ENCODE measurements around the gene RNF126.
A peak's percentile ranks its signal among the peaks of the same experiment; 100 is the strongest.
"Not testable (repeated sequence)": the region's sequence is repeated elsewhere in the genome, so short reads cannot be mapped to it uniquely, and the experiment has no call there.

Gene RNF126

DNA sequence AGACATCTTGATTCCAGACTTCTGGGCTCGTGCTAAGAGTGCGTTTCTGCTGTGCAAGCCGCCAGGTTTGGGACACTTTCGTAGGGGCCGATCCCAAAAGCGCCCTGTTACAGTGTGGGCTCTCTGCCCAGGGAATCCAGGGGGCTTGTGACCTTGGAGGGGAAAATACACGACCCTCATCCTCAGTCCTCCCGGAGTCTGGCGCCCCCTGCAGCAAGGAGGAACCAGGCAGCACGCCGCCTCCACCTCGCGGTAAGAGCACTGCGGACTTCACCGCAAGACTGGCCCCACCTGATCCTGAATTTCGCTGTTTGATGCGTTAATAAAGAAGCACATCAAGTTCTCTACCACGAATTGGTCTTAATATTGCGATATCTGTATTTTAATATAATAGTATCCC is 34.8 kb downstream of the RNF126 start:
- DNase-seq (ENCODE audit: low read depth in 2 of 2) = no peak

DNA sequence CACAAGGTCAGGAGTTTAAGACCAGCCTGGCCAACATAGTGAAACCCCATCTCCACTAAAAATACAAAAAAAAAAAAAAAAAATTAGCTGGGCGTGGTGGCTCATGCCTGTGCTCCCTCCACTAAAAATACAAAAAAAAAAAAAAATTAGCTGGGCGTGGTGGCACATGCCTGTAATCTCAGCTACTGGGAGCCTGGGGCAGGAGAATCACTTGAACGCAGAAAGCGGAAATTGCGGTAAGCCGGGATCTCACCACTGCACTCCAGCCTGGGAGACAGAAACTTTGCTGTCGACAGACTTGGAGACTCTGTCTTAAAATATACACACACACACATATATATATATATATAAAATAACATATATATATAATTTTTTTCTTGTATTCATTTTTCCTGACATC is 36.4 kb downstream of the RNF126 start:
- not testable (repeated sequence) for DNase-seq (ENCODE audit: low read depth in 2 of 2)

DNA sequence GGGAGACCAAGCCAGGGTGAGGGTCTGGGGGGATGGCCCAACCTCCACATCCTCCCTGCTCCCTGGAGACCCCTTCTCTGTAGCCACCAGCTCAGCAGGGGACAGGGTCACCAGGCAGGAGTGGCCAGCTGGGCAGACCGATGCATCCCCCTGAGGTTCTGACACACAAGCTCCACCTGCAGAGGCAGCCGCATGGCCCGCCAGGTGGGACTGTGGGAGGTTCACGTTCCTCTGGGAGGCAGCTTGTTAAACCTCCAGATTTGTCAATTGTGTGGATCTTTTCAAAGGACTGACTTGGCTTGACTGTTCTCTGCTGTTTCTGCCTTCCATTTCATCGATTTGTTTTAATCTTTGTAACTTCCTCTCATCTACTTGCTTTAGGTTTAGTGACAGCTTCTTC is 37.8 kb downstream of the RNF126 start:
- DNase-seq (ENCODE audit: low read depth in 2 of 2) = no peak

DNA sequence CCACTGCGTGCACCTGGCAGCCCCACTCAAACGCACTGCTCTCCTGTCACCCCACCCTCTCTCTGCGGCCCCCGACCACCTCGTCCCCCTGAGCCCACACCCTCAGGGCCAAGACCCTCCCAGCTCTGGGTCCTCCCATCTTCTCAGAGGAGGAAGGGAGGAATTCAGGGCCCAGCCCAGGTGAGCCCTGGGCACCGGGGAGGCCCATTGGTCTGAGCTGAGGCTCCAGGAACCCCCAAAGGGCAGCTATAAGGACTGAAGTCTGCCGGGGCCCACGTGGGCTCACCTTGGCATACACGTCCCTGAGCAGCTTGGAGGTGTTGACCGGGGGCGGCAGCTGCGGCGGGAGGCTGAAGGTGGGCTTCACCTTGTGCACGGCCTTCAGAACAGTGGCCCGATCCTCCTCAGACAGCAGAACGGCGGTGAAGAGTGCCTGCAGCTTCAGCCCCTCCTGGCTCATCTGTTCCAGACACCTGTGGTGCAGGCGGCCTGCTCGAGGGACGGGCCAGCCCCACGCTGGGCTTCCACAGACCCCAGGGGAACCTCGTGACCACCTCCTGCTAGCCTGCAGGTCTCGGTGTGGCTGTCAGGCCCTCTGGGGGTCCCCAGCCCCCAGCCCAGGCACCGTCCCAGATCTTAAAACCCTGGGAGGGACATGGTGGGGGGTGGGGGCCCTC is 38.4 kb downstream of the RNF126 start:
- DNase-seq (ENCODE audit: low read depth in 2 of 2) = no peak

DNA sequence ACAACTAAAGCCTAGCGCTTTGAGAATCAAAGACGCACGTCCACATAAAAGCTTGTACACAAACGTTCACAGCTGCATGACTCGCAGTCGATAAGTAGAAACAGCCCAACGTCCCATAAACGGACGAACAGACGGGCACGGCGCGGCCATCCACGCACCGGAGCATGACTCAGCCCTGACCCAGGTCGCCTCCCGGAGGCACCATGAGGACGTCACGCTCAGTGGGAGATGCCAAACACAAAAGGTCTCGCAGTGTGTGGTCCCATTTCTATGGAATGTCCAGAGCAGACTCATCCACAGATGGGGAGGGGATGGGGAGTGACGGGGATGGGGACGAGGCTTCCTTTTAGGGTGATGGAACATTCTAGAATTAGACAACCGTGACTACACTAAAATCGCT is 39.0 kb downstream of the RNF126 start:
- DNase-seq (ENCODE audit: low read depth in 2 of 2) = peak; percentile 34 to 35

DNA sequence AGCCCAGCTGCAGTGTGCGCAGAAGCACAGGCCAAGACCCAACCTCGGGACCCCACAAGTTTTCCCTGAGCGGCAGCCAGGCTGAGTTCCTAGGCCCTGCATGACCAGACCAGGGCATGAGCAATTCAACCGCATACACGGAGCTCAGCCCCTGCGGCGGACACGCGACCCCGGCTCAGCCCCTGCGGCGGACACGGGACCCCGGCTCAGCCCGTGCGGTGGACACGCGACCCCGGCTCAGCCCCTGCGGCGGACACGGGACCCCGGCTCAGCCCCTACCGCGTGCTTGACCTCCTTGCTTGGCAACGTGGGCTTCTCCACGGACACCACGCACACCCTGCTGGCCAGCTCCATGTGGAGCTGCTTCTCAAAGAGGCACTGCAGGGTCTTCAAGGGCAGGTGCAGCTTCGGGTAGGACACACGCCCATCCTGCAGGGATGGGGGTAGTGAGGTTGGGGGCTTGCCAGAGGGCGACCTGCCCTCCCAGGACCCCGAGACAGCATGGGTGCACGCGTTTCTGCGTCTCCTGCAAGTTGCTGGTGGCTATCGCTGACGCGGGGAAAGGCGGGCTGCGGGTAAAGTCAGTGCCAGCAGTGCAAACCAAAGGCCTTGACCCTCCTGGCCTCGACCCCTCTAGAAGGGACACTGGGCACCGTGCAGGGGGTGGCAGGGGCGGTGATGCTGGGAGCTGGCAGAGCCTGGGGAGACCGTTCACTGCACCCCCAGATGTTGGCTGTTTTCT is 39.7 kb downstream of the RNF126 start:
- no peak for DNase-seq (ENCODE audit: low read depth in 2 of 2)

DNA sequence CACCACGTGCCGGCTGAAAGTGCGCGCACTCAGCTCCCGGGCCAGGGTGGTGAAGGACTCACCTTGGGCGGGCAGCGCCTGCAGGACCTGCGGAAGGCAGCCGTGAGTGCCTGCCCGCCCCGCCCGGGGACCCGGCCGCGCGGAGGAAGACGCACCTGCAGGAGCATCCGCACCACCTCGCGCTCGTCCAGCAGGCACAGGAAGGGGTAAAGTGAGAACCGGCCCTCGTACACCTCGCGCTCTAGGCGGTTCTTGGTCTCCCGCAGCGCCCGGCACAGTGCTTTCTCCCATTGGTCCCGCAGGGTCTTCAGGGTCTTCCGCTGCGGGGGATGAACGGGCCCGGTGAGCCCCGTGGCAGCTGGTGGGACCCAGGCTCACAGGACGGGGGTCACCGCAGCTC is 40.3 kb downstream of the RNF126 start:
- DNase-seq (ENCODE audit: low read depth in 2 of 2) = no peak

DNA sequence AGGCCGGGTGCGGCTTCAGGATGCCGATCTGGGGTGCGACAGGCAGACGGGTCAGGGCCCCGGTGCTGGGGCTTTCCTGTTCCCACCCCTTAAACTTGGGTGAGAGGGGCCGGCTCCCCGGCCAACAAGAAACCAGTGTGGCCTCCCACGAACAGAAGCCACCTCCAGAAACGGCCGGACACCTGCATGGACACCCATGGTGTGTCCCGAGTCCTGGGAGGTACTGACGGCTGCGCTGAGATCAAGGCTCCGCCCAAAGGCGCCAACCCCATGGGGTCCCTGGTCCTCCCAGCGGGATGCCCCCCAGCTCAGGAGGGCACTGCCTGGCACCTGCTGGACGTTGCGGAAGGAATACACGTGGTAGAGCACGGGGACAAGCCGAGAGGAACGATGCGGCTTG is 41.2 kb downstream of the RNF126 start:
- DNase-seq (ENCODE audit: low read depth in 2 of 2) = no peak

DNA sequence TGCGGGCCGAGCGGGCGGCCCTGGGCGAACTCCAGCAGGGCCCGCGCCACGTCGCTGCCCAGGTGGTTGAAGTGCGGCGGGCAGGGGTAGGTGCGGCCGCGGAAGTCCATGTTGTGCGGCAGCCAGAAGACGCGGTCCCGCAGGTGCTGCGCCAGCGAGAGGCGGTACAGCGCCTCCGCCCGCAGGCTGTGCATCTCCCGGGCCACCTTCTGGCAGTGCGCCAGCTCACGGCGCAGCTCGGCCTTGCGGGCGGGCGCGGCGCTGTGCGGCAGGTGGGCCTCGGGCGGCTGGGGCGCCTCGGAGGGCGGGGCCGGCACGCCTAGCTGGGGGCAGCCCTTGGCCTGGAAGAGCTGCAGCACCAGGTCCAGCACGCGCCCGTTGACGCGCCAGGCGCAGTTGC is 41.8 kb downstream of the RNF126 start:
- not testable (repeated sequence) for DNase-seq (ENCODE audit: low read depth in 2 of 2)

DNA sequence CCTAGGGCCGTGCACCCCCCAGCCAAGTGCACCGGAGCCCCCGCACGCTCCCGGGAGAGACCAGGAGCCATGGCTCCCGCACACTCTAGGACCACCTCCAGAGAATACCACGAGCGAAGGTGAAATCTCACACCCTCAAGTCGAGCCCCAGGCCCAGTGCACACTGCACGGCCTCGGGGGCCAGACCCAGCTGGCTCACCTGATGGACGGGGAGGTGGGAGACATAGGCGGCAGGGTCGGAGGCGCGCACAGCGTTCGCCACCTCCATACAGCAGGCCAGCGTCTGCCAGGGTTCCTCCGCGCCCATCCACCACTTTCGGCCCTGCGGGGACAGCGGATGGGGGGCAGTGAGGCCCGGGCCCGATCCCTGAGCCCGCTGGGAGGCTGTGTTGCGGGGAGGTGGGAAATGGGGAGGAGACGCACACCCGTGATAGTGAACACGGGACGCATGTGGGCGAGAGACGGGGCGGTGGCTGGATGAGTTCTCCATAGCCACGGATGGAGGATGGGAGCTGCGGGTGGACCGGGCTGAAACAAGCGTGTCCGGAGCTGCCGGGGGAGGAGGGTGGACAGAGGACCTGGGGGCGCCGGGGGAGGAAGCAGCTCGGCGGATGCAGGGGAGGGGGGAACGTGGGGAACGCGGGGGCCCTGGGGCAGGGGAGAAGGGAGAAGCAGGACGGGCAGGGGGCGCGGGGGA is 42.7 kb downstream of the RNF126 start:
- no peak for DNase-seq (ENCODE audit: low read depth in 2 of 2)

DNA sequence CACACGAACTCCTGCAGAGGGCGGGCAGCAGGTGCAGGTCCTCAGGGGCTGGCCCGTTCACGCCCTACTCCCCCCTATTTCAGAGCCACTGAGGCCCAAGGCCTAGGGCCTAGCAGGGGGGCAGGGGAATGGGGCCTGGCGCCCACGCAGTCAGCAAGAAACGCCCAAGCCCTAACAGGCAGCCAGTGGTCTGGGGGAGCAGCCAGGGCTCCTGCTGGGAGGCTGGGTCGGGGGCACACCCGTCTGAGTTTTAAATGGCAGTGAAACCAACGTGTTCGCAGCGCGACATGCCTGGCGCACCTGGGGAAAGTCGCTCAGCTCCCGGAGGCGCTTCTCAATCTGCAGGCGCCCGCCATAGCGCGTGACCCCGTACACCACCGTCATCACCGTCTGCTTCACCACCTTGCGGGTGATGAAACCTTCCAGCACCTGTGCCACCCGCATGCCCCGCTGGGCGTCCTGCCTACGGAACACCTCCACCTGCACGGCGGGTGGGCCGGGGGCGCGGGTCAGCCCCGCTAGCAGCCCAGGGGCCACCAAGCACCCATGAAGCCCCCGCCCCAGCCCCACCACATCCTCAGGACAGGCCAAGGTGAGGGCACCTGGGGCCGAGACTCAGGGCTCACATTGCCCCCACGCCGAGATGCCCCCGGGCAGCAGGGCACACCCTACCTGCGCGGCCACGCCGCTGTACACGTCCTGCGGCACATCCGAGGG is 43.6 kb downstream of the RNF126 start:
- DNase-seq (ENCODE audit: low read depth in 2 of 2) = no peak

DNA sequence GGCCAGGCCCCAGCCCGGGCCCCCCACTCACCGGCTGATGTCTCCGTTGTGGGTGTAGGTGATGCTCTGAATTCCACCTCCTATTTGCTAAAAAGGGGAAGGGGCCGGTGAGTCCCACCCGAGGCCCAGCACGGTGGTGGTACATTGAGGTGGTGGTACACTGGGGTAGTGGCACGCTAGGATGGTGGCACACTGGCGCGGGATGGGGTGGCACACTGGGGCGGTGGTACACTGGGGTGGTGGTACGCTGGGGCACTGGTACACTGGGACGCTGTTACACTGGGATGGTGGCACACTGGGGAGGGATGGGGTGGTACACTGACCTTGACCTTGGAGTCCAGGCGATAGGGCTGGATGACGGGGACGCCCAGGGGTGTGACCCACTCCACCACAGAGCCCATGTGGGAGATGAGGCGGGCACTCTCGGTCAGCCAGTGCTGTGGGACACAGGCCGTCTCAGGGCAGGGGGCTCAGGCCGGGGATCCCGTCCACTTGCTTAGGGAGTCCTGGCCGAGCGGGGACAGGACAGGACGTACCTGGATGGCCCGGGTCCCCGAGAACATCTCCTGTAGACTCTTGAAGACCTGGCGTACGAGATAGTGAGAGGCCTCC is 44.2 kb downstream of the RNF126 start:
- DNase-seq (ENCODE audit: low read depth in 2 of 2) = no peak

DNA sequence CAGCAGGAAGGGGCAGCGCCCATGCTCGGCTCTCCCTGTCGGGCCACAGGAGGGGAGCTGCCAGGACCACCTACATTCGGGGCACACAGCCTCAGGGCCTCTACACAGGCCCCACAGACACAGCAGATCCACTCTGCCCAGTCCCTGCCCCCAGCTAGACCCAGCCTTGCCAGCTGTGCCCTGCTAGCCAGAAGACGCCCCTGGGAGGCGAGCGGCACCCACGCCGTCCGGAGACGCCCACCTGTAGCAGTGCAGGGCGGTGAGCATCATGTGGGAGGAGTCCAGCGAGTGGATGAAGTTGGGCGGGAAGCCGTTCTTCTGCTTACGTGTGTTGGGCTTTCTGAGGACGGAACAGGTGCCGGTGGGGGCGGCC is 44.8 kb downstream of the RNF126 start:
- DNase-seq (ENCODE audit: low read depth in 2 of 2) = no peak

DNA sequence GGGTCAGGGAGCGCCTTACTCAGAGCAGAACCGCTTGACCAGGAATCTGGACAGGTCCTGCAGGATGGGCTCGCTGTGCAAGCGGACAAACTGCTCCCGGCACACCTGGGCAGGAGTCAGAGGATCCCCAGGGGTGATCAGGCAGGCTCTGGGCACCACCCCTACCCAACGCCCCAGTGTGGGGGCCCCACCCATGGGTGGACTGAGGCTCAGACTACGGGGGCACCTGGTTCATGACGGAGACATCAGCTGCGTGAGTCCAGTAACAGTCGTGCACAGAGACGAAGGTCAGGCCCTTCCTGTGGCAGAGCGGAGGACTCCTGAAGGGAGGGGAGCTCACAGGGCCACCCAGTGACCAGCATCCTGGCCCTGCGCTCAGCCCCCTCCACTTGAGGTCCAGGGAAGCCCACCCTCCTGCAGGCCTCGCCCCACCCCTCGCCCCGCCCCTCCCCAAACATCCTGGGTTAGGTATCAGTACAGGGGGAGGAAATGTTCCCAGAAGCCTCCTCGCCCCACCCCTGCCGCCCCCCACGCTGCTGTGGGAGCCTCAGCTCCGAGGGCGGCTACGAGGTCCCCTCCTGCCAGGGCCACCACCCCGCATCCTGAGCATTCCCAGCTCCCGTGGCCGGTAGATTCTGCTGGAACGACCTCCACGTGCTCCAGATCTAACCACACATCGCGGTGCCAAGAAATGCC is 45.3 kb downstream of the RNF126 start:
- DNase-seq (ENCODE audit: low read depth in 2 of 2) = no peak

DNA sequence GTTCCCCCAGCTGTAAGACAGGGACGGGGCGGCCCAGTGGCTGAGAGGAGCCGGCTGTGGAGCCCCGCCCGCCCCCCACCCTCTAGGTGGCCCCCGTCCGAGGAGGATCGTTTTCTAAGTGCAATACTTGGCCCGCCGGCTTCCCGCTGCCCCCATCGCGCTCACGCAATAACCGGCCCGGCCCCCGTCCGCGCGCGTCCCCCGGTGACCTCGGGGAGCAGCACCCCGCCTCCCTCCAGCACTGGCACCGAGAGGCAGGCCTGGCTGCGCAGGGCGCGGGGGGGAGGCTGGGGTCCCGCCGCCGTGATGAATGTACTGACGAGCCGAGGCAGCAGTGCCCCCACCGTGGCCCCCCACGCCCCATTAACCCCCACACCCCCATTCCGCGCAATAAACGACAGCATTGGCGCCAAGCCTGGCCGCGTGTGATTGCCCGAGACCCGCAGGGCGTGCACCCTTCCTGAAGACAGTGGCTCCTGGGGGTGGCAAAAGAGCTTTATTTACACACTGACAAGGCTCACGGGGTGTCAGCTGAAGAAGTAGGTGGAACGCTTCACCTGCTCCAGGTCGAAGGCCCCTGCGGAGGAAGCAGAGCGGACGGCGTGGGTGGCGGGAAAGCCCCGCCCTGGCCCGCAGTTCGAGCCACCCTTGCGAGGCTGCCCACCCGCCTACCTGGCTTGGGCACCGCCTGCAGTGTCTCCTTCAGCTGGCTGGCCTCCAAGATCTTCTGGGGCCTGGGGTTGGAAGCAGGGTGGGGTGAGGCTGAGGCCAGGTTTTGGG is 46.1 kb downstream of the RNF126 start:
- no peak for DNase-seq (ENCODE audit: low read depth in 2 of 2)

DNA sequence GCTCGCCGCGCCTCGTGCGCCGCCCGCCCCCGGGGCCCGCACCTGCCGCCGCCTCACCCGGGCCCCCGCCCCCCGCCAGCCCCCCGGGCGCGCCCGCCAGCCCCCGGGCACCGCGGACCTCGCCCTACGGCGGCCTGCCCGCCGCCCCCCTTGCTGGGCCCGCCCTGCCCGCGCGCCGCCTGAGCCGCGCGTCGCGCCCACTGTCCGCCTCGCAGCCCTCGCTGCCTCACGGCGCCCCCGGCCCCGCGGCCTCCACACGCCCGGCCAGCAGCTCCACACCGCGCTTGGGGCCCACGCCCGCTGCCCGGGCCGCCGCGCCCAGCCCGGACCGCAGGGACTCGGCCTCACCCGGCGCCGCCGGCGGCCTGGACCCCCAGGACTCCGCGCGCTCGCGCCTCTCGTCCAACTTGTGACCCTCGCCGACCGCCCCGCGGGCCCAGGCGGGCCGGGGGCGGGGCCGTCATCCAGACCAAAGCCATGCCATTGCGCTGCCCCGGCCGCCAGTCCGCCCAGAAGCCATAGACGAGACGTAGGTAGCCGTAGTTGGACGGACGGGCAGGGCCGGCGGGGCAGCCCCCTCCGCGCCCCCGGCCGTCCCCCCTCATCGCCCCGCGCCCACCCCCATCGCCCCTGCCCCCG is 46.8 kb downstream of the RNF126 start:
- DNase-seq (ENCODE audit: low read depth in 2 of 2) = no peak

DNA sequence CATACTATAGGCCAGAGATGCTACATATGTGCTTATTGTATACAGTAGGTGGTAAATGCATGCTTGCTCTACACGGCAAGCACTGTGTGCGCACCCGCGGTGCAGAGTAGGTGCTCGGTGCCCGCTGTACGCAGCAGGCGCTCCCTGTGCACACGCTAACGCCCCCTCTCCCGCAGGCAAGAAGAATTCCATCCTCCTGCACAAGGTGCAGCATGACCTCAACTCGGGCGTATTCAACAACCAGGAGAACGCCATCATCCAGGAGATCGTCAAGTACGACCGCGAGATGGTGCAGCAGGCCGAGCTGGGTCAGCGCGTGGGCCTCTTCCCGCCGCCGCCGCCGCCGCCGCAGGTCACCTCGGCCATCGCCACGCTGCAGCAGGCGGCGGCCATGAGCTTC is 47.4 kb downstream of the RNF126 start:
- DNase-seq (ENCODE audit: low read depth in 2 of 2) = no peak

DNA sequence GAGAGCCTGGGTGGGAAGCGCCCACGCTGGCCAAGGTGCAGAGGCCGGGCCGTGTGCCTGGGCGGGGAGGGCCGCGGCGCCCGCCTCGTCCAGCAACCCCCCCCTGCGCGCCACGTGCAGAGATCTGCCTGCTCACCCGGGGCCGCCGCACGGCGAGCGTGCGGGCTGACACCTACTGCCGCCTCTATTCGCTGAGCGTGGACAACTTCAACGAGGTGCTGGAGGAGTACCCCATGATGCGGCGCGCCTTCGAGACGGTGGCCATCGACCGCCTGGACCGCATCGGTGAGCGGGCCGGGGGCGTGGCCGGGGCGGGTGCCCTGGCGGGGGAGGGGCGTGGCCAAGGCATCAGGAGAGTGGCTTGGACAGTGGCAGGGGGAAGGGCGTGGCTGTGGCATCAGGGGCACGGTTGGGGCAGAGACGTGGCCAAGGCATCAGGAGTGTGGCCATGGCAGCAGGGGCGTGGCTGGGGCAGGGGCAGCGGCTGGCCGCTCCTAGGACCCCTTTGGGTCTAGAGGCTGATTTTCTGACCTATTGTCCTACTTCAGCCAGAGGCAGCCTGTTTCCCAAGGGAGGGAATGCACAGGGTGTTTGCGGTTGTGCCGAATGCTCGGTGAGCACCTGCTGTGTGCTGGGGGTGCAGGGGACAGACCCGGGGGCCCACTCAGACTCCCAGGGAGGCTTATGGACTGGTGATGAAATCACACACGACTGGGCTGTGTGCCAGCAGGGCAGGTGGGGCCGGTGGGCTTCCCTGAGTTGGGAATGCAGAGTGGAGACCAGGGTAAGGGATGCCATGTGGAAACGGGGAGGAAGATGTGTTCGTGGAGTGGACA is 49.1 kb downstream of the RNF126 start:
- DNase-seq (ENCODE audit: low read depth in 2 of 2) = no peak

DNA sequence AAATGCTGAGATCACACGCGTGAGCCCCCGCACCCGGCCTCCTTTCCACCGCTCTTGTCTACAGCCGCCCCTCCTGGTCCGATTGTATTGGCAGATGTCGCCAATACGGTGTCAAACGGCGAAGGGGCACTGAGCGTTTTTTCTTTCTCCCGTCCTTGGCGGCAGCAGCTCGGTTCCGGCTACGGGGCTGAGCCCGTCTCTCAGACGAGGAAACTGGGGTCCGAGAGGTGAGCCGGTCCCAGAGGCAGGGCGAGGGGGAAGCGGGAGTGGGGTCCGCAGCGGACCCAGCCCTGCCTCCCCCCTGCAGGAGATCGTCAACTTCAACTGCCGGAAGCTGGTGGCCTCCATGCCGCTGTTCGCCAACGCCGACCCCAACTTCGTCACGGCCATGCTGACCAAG is 50.1 kb downstream of the RNF126 start:
- DNase-seq (ENCODE audit: low read depth in 2 of 2) = no peak
